ENCODE data around the gene TMEM52B.

Gene TMEM52B

GRCh38 chr12:10171973-10172728 lies 6.7 kb upstream of the TMEM52B start, which contains the start of gene OLR1:
OLR1 (minus strand) TSS chr12:10172132; CDS start chr12:10172077, 55 bp downstream.
- DNase-seq (ENCODE audit: extremely low read depth, low read depth): no peak
- TF ChIP-seq, protein P1, sequence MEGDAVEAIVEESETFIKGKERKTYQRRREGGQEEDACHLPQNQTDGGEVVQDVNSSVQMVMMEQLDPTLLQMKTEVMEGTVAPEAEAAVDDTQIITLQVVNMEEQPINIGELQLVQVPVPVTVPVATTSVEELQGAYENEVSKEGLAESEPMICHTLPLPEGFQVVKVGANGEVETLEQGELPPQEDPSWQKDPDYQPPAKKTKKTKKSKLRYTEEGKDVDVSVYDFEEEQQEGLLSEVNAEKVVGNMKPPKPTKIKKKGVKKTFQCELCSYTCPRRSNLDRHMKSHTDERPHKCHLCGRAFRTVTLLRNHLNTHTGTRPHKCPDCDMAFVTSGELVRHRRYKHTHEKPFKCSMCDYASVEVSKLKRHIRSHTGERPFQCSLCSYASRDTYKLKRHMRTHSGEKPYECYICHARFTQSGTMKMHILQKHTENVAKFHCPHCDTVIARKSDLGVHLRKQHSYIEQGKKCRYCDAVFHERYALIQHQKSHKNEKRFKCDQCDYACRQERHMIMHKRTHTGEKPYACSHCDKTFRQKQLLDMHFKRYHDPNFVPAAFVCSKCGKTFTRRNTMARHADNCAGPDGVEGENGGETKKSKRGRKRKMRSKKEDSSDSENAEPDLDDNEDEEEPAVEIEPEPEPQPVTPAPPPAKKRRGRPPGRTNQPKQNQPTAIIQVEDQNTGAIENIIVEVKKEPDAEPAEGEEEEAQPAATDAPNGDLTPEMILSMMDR (IDR thresholded peaks at IDR 0.05; ENCODE audit: low read depth, low read length): no peak

GRCh38 chr12:10174986-10175614 lies 3.7 kb upstream of the TMEM52B start:
- no peak for DNase-seq (ENCODE audit: extremely low read depth, low read depth)

DNA sequence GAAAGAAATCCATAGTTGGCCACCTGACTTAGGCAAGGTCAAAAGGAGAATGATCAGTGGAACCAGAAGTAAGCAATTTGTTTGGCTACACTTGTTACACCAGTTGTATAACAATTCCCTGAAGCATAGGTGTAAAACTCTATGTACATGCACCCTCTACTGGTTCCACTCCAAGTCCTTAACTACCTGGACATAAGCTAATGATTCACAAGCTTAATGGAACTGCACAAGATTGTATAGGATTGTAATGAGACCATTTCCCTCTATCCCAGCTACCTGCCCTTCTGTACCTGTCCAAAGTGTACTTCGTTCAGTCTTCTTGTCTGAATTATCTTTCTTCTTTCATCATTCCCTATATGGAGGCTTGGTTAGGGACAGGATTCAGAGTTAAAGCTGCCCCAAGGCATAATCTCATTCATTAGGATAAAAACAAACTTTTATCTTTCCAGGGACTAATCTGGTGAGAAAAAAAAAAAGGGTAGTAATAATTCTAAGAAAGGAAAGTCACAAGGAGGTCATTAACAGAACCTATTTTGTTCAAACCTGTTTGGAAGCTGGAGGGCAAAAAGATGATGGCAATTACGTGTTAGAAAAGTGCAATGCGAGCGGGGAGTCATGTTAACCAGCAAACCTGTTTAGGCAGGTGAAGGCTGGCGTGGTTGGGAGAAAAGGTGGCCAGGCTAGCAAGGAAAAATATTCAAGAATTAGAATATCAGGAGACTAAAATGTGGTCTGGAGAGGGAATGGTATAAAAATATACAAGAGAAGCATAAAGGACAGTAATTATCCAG lies 2.8 kb upstream of the TMEM52B start:
- no peak for DNase-seq (ENCODE audit: extremely low read depth, low read depth)
- TF ChIP-seq, protein P1 (IDR thresholded peaks at IDR 0.05; ENCODE audit: low read depth, low read length): no peak

More at GRCh38 chr12:10174986-10175614, 3.7 kb upstream of the TMEM52B start:
- TF ChIP-seq, protein P1 (IDR thresholded peaks at IDR 0.05; ENCODE audit: low read depth, low read length): no peak

GRCh38 chr12:10179776-10180181 lies 947 bp downstream of the TMEM52B start:
- TF ChIP-seq, protein P1 (IDR thresholded peaks at IDR 0.05; ENCODE audit: low read depth, low read length): no peak
- no peak for DNase-seq (ENCODE audit: extremely low read depth, low read depth)

DNA sequence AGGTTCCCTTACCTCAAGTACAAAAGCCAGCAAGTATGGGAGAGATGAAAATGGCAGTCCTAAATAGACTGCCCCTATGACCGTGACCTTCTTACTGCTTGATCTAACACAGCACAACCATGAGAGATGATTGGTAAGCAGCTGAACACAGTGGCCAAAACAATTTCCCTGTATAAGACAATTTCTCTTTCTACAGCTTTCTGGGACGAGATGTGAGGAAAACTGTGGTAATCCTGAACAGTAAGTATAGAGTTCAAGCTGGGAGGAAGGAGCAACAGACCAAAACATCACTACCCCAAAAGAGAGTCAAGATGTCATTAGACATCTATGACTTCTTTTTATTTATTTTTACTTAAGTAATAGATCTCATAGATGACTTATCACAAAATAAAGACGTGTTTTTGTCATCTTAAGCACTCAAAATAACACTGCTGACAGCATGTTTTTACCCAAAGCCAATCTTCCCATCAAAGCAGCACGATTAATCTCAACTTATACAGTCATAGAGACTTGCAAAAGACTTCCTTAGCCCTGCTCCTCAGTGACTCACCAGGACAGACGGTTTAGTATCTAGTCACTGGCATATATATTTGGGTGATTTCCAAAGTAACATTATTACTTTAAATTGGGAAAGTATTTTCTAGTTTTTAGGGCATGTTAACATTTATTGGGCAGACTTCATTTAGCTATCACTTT lies 3.7 kb downstream of the TMEM52B start:
- TF ChIP-seq, protein P1 (IDR thresholded peaks at IDR 0.05; ENCODE audit: low read depth, low read length): no peak
- no peak for DNase-seq (ENCODE audit: extremely low read depth, low read depth)

GRCh38 chr12:10184261-10184843 lies 5.5 kb downstream of the TMEM52B start:
- TF ChIP-seq, protein P1 (IDR thresholded peaks at IDR 0.05; ENCODE audit: low read depth, low read length): no peak
- peak; percentile 77 for DNase-seq (ENCODE audit: extremely low read depth, low read depth)

Measured in AG09319 (cell line).